Duodenal mucosa (tissue), 2 donors: ENCODE data around the gene USP10.

Source experiments
- H3K27ac ChIP-seq: one replicate; pipeline ENCODE4 v1.7.0; 2013; ENCODE audit warnings: low read depth, low read length
- H3K27me3 ChIP-seq, 2 donors: one replicate each; pipeline ENCODE4 v1.7.0; 2013; ENCODE audit warnings: low read length in 2 of 2, control low read depth in 1 of 2; ENCODE audit not compliant: insufficient read depth in 2 of 2, control insufficient read depth in 1 of 2
- H3K36me3 ChIP-seq, 2 donors: one replicate each; pipeline ENCODE4 v1.7.0; 2013; ENCODE audit warnings: low read length in 2 of 2, control low read depth in 1 of 2; ENCODE audit not compliant: insufficient read depth in 2 of 2, control insufficient read depth in 1 of 2
- H3K4me1 ChIP-seq, 2 donors: one replicate each; pipeline ENCODE4 v1.7.0; 2013; ENCODE audit warnings: low read length in 2 of 2, control low read depth in 1 of 2; ENCODE audit not compliant: insufficient read depth in 2 of 2, control insufficient read depth in 1 of 2
- H3K4me3 ChIP-seq, 2 donors: one replicate each; pipeline ENCODE4 v1.7.0; 2013; ENCODE audit warnings: low read length in 2 of 2, low read depth in 1 of 2
- H3K9ac ChIP-seq, 2 donors: one replicate each; pipeline ENCODE4 v1.7.0; 2013; ENCODE audit warnings: low read length in 2 of 2, low read depth in 1 of 2
- H3K9me3 ChIP-seq, 2 donors: one replicate each; pipeline ENCODE4 v1.7.0; 2013; ENCODE audit warnings: low read length in 2 of 2, control low read depth in 1 of 2; ENCODE audit not compliant: control insufficient read depth in 1 of 2

The USP10 gene

DNA sequence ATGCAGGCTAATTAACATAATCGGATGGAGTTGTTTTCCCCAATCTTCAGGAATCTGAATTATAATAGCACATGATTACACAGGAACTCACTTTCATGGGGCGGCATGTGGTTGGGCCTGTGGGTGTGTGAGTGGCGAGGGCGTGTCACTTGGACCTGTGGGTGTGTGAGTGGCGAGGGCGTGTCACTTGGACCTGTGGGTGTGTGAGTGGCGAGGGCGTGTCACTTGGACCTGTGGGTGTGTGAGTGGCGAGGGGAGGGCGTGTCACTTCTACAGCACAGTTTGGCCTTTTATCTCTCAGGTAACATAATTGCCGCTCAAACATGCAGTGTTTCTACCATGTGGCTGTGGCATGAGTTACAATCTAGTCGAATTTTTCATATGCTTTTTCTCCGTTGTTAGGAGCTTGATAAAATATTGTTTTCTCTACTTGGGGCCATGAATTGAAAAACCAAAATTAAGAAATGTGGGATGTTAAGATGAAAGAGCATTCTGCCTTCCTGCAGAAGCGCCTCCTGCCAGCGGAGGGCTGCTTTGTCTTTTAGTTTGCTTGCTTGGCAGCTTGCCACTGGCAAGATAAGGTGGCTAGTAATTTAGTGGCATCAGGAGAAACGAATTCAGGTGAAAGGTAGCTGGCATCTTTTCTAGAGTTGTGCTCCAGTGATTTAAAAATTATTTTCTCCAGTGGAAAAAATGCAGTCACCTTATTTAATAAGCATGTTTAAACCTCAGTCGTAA is 36.2 kb downstream of the USP10 start:
- peaks cover 58 to 60% of the 10 kb centered on the region in 2 donors for H3K4me1 ChIP-seq
- H3K27ac ChIP-seq: peak overlapping the region; percentile 57
- no peaks in the 10 kb centered on the region for H3K9me3 ChIP-seq
- H3K4me3 ChIP-seq: peak overlapping the region in 1 of 2 donors; percentile 5
- peak overlapping the region in 1 of 2 donors; percentile 28 for H3K9ac ChIP-seq
- H3K27me3 ChIP-seq: no peaks in the 10 kb centered on the region
- H3K36me3 ChIP-seq: peaks cover 0 to 6% of the 10 kb centered on the region in 2 donors

DNA sequence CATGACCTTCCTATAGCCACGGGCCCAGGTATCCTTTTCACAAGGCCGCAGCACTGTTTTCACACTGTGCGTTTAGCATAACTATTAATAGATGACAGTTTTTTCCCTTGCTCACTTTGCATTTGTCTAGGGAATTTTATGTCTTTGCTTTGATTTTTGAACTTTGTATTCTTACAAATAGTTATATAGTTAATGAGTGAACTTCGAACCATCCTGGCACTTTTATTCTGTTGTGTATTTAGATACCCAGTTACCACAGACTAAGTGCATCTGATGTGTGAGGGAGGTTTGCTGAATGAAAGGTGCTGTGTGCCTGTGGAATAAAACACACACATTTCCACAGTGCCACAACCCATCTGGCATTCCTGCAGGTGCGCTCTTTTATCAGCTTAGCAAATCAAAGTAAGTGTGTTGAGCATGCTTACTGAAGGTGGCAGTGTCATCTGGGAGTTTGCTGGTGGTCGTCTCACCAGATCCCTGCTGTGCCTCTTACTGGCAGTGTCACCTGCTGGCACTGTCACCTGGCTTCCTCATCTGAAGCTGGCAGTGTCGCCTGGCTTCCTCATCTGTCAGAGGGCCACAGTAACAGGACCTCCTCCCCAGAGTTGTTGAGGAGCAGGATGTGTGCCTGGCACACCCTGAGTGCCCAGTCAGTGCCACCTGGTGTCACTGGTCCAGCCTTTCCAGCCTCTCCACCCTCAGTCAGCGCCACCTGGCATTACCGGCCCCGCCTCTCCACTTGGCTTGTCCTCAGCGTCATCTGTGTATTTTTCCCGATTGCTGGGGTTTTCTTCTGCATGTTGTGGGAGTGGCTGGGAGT is 37.6 kb downstream of the USP10 start:
- Histone ChIP-seq H3K9me3 (no peaks in the 10 kb centered on the region), H3K9ac (peak overlapping the region in 1 of 2 donors; percentile 3), H3K36me3 (peaks cover 0 to 14% of the 10 kb centered on the region in 2 donors), H3K4me1 (peaks cover 58 to 61% of the 10 kb centered on the region in 2 donors), H3K27me3 (no peaks in the 10 kb centered on the region), H3K4me3 (peak overlapping the region; percentile 11 to 27), H3K27ac (peak overlapping the region; percentile 57)

DNA sequence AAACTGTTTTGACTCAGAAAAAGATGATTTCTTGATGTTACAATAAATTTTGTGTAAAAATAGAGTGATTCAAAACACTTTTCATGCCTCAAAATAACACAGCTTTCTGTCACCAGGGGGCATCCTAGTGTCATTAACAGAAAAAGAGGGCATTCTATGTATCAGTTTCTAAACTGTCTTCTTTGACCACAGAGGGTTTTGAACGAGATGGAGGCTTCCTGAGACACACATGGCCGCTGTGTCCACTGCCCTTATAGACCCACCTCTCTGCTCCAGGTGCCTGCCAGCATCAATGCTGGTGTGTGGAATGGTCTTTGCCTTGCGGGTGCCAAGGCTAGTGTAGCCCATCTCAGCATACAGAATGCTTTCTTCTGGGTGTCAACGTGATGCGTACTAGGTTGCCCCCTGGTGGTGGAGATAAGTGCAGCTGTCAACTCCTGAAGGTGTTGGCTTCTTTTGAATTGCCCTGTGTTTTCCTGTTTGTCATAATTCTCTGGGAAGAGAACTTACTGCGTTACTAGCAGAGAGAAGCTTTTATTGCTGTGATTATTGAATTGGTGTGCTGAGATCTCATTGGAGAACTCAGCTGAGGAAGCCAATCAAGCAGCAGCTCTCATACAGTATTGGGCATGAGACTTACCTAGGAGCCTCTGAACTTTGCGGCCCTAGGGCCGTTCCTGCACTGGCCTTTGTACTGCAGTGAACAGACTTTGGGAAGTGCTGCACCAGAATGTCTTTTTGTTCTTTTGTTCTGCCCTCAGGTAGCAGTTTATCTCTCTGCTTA is 38.6 kb downstream of the USP10 start:
- Histone ChIP-seq H3K4me1 (peaks cover 50 to 52% of the 10 kb centered on the region in 2 donors), H3K9ac (peak overlapping the region in 1 of 2 donors; percentile 3), H3K4me3 (peak overlapping the region; percentile 27 to 37), H3K9me3 (no peaks in the 10 kb centered on the region), H3K27ac (no peak overlapping the region), H3K36me3 (peaks cover 0 to 18% of the 10 kb centered on the region in 2 donors), H3K27me3 (no peaks in the 10 kb centered on the region)

DNA sequence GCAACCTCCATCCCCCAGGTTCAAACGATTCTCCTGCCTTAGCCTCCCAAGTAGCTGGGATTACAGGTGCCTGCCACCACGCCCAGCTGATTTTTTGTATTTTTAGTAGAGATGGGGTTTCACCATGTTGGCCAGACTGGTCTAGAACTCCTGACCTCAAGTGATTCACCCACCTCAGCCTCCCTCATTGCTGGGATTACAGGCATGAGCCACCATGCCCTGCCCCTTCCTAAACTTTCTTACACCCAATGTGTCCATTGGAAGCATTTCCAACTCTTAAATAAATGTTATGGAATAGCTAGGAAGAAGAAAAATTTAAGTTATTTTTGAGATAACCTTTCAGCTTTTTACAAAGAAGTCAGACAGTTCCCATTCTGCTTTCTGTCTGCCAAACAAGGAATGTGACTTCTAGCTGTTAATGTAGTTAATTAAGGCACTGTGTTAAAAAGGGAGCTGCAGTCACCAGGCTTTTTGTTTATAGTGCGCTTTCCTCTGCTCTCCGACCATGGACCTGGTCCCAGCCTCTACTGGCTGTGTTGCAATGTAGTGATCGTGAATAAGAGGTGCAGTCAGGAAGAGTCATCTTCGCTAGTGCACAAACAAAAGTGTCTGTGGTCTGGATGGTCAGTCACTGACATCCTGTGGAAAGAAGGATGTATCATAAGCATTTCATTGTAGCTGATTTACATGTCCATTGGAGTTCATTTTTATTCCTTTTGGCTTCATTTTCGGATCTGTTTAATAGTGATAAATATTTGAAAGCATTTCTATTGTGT is 39.7 kb downstream of the USP10 start:
- Histone ChIP-seq H3K36me3 (peaks cover 0 to 13% of the 10 kb centered on the region in 2 donors), H3K9me3 (no peaks in the 10 kb centered on the region), H3K4me1 (peaks cover 50 to 52% of the 10 kb centered on the region in 2 donors), H3K4me3 (no peak overlapping the region), H3K9ac (no peak overlapping the region), H3K27ac (no peak overlapping the region), H3K27me3 (no peaks in the 10 kb centered on the region)

DNA sequence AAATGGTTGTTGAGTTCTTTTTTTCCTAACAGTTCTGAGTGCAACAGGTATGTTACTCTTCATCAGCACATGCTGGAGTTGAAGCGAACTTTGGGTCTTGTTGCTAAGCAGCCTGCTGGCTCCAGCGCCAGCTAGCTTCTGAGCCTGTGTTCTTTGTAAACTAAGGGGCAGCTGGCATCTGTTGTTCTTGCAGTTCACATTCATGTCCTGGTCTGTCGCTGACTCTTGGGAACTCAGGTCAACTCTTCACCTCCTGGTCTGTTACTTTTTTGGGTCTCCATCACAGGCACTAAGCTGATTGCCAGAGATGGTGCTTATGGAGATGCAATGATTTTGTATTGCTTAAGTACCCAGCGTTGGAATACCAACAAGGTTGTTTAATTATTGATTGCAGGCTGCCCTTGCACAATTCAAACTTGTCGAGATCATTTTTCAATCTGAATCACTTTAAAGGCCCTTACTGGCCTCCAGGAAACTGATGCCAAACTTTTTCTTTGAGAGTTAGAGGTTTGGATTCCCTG is 40.9 kb downstream of the USP10 start:
- Histone ChIP-seq H3K27me3 (no peaks in the 10 kb centered on the region), H3K4me1 (peaks cover 41 to 43% of the 10 kb centered on the region in 2 donors), H3K9me3 (no peaks in the 10 kb centered on the region), H3K9ac (no peak overlapping the region), H3K27ac (no peak overlapping the region), H3K36me3 (peaks cover 0 to 25% of the 10 kb centered on the region in 2 donors), H3K4me3 (no peak overlapping the region)

DNA sequence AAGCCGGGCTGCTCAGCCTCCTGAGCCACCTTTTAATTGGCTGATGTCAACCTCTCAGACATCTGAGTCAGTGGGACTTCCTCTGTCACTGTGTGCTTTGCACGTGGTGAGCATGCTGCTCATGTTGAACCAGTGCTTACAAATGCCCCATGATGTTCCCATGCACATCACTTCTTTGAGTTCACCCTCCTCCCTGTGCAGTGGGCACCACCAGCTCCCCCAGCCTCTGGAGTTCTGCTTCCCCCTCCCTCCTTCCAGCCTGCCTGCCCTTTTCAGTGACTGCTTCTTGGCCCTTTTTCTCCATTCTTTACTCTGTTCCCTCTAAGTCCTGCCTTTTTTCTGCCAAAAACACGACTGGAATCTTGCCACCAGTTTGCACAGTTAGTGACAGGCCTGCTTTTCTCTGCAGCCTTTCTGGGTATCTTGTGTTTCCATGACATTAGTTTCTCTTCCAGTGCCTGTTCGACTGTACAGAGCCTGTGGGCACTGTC is 41.6 kb downstream of the USP10 start:
- no peaks in the 10 kb centered on the region for H3K27me3 ChIP-seq
- H3K9me3 ChIP-seq: no peaks in the 10 kb centered on the region
- no peak overlapping the region for H3K9ac ChIP-seq
- peaks cover 36 to 37% of the 10 kb centered on the region in 2 donors for H3K4me1 ChIP-seq
- no peak overlapping the region for H3K27ac ChIP-seq
- no peak overlapping the region for H3K4me3 ChIP-seq
- peaks cover 0 to 30% of the 10 kb centered on the region in 2 donors for H3K36me3 ChIP-seq

DNA sequence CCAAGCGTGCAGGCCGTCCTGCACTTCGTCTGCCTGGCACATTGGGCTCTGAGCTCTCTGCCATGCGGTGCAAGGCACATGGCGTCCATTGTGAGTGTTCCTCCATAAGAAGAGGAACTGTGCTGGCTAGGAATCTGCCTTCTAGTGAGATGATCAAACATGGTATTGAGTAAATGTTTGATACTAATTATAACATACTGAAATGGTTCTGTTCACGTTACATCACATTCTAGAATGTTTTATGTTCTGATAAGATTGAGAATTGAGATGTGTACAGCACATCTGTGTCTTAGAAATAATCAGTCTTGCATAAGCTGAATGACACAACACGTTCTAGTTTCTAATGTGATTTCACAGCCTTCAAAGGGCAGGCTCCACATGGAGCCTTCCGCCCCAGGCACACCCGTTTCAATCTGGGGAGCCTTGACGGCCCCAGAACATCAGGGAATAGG is 42.9 kb downstream of the USP10 start:
- no peak overlapping the region for H3K4me3 ChIP-seq
- no peaks in the 10 kb centered on the region for H3K9me3 ChIP-seq
- H3K27me3 ChIP-seq: no peaks in the 10 kb centered on the region
- H3K4me1 ChIP-seq: peaks cover 25 to 26% of the 10 kb centered on the region in 2 donors
- H3K9ac ChIP-seq: no peak overlapping the region
- peaks cover 0 to 39% of the 10 kb centered on the region in 2 donors for H3K36me3 ChIP-seq
- no peak overlapping the region for H3K27ac ChIP-seq

DNA sequence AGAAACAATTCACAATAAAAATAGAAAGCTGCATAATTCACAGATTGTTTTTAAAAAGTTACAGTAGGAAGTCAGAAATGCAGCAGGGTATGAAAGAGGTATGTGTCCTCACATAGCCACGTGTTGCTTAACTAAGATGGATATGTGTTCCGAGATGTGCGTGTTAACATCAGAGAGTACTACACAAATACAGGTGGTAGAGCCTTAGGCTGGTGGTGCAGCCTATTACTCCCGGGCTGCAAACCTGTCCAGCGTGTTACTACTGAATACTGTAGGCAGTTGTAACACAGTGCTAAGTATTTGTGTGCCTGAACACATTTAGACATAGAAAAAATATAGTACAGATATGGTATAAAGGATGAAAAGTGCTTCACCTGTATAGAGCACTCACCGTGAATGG is 46.4 kb downstream of the USP10 start:
- no peaks in the 10 kb centered on the region for H3K27me3 ChIP-seq
- H3K36me3 ChIP-seq: peaks cover 0 to 38% of the 10 kb centered on the region in 2 donors
- H3K9me3 ChIP-seq: no peaks in the 10 kb centered on the region
- no peak overlapping the region for H3K27ac ChIP-seq
- peaks cover 7% of the 10 kb centered on the region in 2 donors for H3K4me1 ChIP-seq
- H3K4me3 ChIP-seq: no peak overlapping the region
- H3K9ac ChIP-seq: no peak overlapping the region

DNA sequence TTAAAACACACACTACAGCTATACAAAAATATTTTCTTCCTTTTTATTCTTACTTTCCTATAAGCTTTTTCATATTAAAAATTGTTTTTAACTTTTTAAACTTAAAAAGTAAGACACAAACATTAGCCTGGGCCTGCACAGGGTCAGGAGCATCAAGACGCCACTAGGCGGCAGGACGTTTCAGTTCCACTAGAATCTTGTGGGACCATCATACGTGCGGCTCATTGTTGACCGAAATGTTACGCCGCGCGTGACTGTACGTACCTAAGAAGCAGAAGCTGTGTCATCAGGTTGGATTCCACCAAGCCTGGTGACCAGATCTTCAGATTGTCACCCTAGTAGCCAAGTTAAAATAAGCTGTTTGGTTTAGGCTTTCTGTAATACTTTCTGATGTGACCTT is 47.1 kb downstream of the USP10 start:
- H3K4me1 ChIP-seq: peaks cover 8 to 13% of the 10 kb centered on the region in 2 donors
- H3K9ac ChIP-seq: no peak overlapping the region
- peaks cover 0 to 32% of the 10 kb centered on the region in 2 donors for H3K36me3 ChIP-seq
- H3K27me3 ChIP-seq: no peaks in the 10 kb centered on the region
- no peaks in the 10 kb centered on the region for H3K9me3 ChIP-seq
- no peak overlapping the region for H3K4me3 ChIP-seq
- no peak overlapping the region for H3K27ac ChIP-seq
